SK-N-SH (cell line): Measurements from ENCODE around the gene RPA4. TPM values are rescaled to one million over a fixed set of nuclear protein-coding genes. Genes with fewer than 3 reads are reported as not detected.
"Not testable (repeated sequence)": the region's sequence is repeated elsewhere in the genome, so short reads cannot be mapped to it uniquely, and the experiment has no call there.

ENCODE experiments used
- CTCF ChIA-PET: fragments of 300-600, 350-600 bp; formaldehyde crosslinking; extraction: SDS; loops from one replicate; lab custom pipeline; 2021; lab: Yijun Ruan, JAX
- POLR2A ChIA-PET: fragments of 350-600 bp; sonication (Branson Sonifier 250); formaldehyde crosslinking; extraction: SDS; loops from one replicate; lab custom pipeline; 2020; ENCODE audit warnings: antibody characterized with exemption, inconsistent platforms; lab: Yijun Ruan, JAX
- DNase-seq: peaks from one replicate; pipeline ENCODE4 v3.0.0; 2012
- H2AFZ ChIP-seq: fragments of 200-600 bp; sonication (generic); 2 replicates; pipeline ENCODE4 v1.8.1; 2016; ENCODE audit warnings: antibody characterized with exemption, mild to moderate bottlenecking, low read depth
- H3F3A ChIP-seq: fragments of 200-600 bp; sonication (generic); replicated peaks from 2 replicates; pipeline ENCODE3; 2016; ENCODE audit warnings: antibody characterized with exemption, mild to moderate bottlenecking; ENCODE audit not compliant: insufficient read depth
- H3K27ac ChIP-seq, 2 experiments: fragments of 200-500 bp in 1 of 2; fragments of 200-600 bp in 1 of 2; sonication (Bioruptor generic) in 1 of 2; sonication (generic), shearing (Covaris generic) in 1 of 2; 2 replicates each; pipeline versions ENCODE4 v1.5.1 to v1.6.1; 2014 to 2016; ENCODE audit warnings: low read depth in 2 of 2, inconsistent platforms in 1 of 2, low read length in 1 of 2, mild to moderate bottlenecking in 1 of 2, mixed read lengths in 1 of 2
- H3K27me3 ChIP-seq: fragments of 200-600 bp; sonication (generic), shearing (Covaris generic); 2 replicates; pipeline ENCODE4 v1.6.1; 2016; ENCODE audit warnings: mixed run types; ENCODE audit not compliant: insufficient read depth
- H3K36me3 ChIP-seq, 2 experiments: fragments of 200-500 bp in 1 of 2; fragments of 200-600 bp in 1 of 2; sonication (Bioruptor generic) in 1 of 2; sonication (generic) in 1 of 2; replicated peaks in 1 of 2; 2 replicates each; pipeline versions ENCODE3 to v1.5.1; 2014 to 2016; ENCODE audit warnings: low read length in 1 of 2, mild to moderate bottlenecking in 1 of 2; ENCODE audit not compliant: insufficient read depth in 2 of 2, control insufficient read depth in 1 of 2
- H3K4me1 ChIP-seq, 2 experiments: fragments of 200-500 bp in 1 of 2; fragments of 200-600 bp in 1 of 2; sonication (Bioruptor generic) in 1 of 2; sonication (generic), shearing (Covaris generic) in 1 of 2; 2 replicates each; pipeline versions ENCODE4 v1.5.1 to v1.6.1; 2014 to 2016; ENCODE audit warnings: low read depth in 1 of 2, low read length in 1 of 2, mixed run types in 1 of 2; ENCODE audit not compliant: insufficient read depth in 2 of 2, control insufficient read depth in 1 of 2
- H3K4me2 ChIP-seq: fragments of 200-600 bp; sonication (generic), shearing (Covaris generic); 2 replicates; pipeline ENCODE4 v1.6.1; 2017; ENCODE audit warnings: mixed run types
- H3K4me3 ChIP-seq, 2 experiments: fragments of 200-500 bp in 1 of 2; fragments of 200-600 bp in 1 of 2; sonication (Bioruptor generic) in 1 of 2; sonication (generic), shearing (Covaris generic) in 1 of 2; 2 replicates each; pipeline versions ENCODE4 v1.5.1 to v1.8.1; 2014 to 2016; ENCODE audit warnings: low read depth in 2 of 2, inconsistent platforms in 1 of 2, low read length in 1 of 2, mild to moderate bottlenecking in 1 of 2, mixed read lengths in 1 of 2, moderate library complexity in 1 of 2
- H3K79me2 ChIP-seq: fragments of 200-600 bp; sonication (generic); 2 replicates; pipeline ENCODE4 v1.8.1; 2017; ENCODE audit warnings: mild to moderate bottlenecking; ENCODE audit not compliant: insufficient read depth
- H3K9ac ChIP-seq: fragments of 200-600 bp; sonication (generic); 2 replicates; pipeline ENCODE4 v1.6.1; 2017; ENCODE audit warnings: mixed run types
- H3K9me2 ChIP-seq: fragments of 200-600 bp; sonication (generic); 2 replicates; pipeline ENCODE4 v1.6.1; 2017; ENCODE audit warnings: mixed run types
- H3K9me3 ChIP-seq: fragments of 200-600 bp; sonication (generic); 2 replicates; pipeline ENCODE4 v1.6.1; 2017; ENCODE audit warnings: mixed run types, mild to moderate bottlenecking, moderate library complexity
- H4K20me1 ChIP-seq: fragments of 200-600 bp; sonication (generic); 2 replicates; pipeline ENCODE4 v1.6.1; 2017; ENCODE audit warnings: mild to moderate bottlenecking, mixed run types; ENCODE audit not compliant: insufficient read depth
- CHD2 ChIP-seq: fragments of 150-350 bp; IDR thresholded peaks from 2 replicates; pipeline ENCODE4 v1.6.1; 2018; ENCODE audit warnings: low read length; ENCODE audit not compliant: partially characterized antibody
- ELF1 ChIP-seq: IDR thresholded peaks from 2 replicates; pipeline ENCODE4 v1.4.0; 2012
- EZH2phosphoT487 ChIP-seq: fragments of 200-600 bp; sonication (generic); IDR thresholded peaks from 2 replicates; pipeline ENCODE4 v1.6.1; 2017; ENCODE audit warnings: low read depth, mixed run types, mild to moderate bottlenecking, antibody characterized with exemption, moderate library complexity, borderline replicate concordance
- FOXM1 ChIP-seq: IDR thresholded peaks from 2 replicates; pipeline ENCODE4 v1.4.0; 2012; ENCODE audit warnings: low read depth, mild to moderate bottlenecking
- GATA2 ChIP-seq: sonication (generic); formaldehyde crosslinking; IDR thresholded peaks from 2 replicates; pipeline ENCODE4 v1.5.0; 2020; ENCODE audit warnings: mild to moderate bottlenecking, missing genetic modification reagents
- MAX ChIP-seq: IDR thresholded peaks from 2 replicates; pipeline ENCODE4 v1.4.0; 2012; ENCODE audit warnings: low read depth
- MXI1 ChIP-seq: IDR thresholded peaks from 2 replicates; pipeline ENCODE4 v1.6.1; 2012; ENCODE audit warnings: mild to moderate bottlenecking, low read depth, low read length, improper control_type of control experiment
- NFIC ChIP-seq: IDR thresholded peaks from 2 replicates; pipeline ENCODE4 v1.4.0; 2012; ENCODE audit warnings: borderline replicate concordance
- NRF1 ChIP-seq: IDR thresholded peaks from 2 replicates; pipeline ENCODE4 v1.6.1; 2012; ENCODE audit warnings: low read depth, mild to moderate bottlenecking, low read length
- POLR2AphosphoS5 ChIP-seq: IDR thresholded peaks from 2 replicates; pipeline ENCODE4 v1.6.1; 2012; ENCODE audit warnings: low read depth, low read length
- REST ChIP-seq: IDR thresholded peaks from 2 replicates; pipeline ENCODE4 v1.6.1; 2012; ENCODE audit warnings: mild to moderate bottlenecking, low read depth, low read length, moderate library complexity
- SIN3A ChIP-seq: IDR thresholded peaks from 2 replicates; pipeline ENCODE4 v1.6.1; 2012; ENCODE audit warnings: low read depth, mild to moderate bottlenecking, low read length, moderate library complexity, borderline replicate concordance
- TCF12 ChIP-seq: IDR thresholded peaks from 2 replicates; pipeline ENCODE4 v1.4.0; 2012
- TEAD4 ChIP-seq: IDR thresholded peaks from 2 replicates; pipeline ENCODE4 v1.4.0; 2012; ENCODE audit warnings: mild to moderate bottlenecking, borderline replicate concordance; ENCODE audit not compliant: insufficient read depth
- WGBS: methylation state at CpG from one replicate; pipeline ENCODE4 v1.1.6; 2017; ENCODE audit warnings: low lambda C conversion rate; 5-methylcytosine and 5-hydroxymethylcytosine counted together
- polyA plus RNA-seq, 3 experiments: library from polyadenylated mRNA; depleted of rRNA; stranded (reverse); fragments of >200 nt; gene quantifications; 2 replicates each; pipeline ENCODE4 v1.2.3, GENCODE V29; 2012

Gene RPA4
- polyA plus RNA-seq, 1 of the 3 experiments (the other 2 are of a cell fraction): 0.10 TPM

- no peaks in the 10 kb centered on the region for H3K27me3 ChIP-seq
- no peak overlapping the region for H2AFZ ChIP-seq
- H3K4me2 ChIP-seq: no peak overlapping the region
- H3K27ac ChIP-seq: no peak overlapping the region
- H3K4me3 ChIP-seq: no peak overlapping the region
- H3K4me1 ChIP-seq: no peaks in the 10 kb centered on the region; a peak in 1 of 4 replicates
- TF ChIP-seq NRF1: no peak
- TF ChIP-seq NFIC: no peak
- TF ChIP-seq TEAD4: no peak
- no peak for TF ChIP-seq TCF12
- no peak for TF ChIP-seq CHD2
- TF ChIP-seq POLR2AphosphoS5: no peak
- no peak for TF ChIP-seq EZH2phosphoT487
- TF ChIP-seq FOXM1: no peak
- no peak for TF ChIP-seq GATA2 (CRISPR knock-in tag)
- TF ChIP-seq ELF1: no peak
- TF ChIP-seq REST: no peak
- TF ChIP-seq MAX: no peak
- TF ChIP-seq MXI1: no peak
- TF ChIP-seq SIN3A: no peak
- TF ChIP-seq, all 33 proteins: peak for 0
- no peak for DNase-seq
- 42% methylated on average over 1 of the region's 1 CpG for WGBS
- H4K20me1 ChIP-seq: no peaks in the 10 kb centered on the region
- CTCF ChIA-PET: no interaction called here
- H3K79me2 ChIP-seq: no peaks in the 10 kb centered on the region
- no peaks in the 10 kb centered on the region for H3F3A ChIP-seq
- H3K9me3 ChIP-seq: no peaks in the 10 kb centered on the region
- no peaks in the 10 kb centered on the region for H3K36me3 ChIP-seq
- no peaks in the 10 kb centered on the region for H3K9me2 ChIP-seq
- POLR2A ChIA-PET: no interaction called here
- H3K9ac ChIP-seq: no peak overlapping the region
Observed at GRCh38 chrX:96841325-96841724, 42.4 kb upstream of the RPA4 start.

- H3K27me3 ChIP-seq, H3K9ac ChIP-seq, H3K4me3 ChIP-seq, H3K36me3 ChIP-seq, CTCF ChIA-PET, H3K4me2 ChIP-seq, POLR2A ChIA-PET, H3K9me3 ChIP-seq, H3F3A ChIP-seq, H2AFZ ChIP-seq, DNase-seq, H4K20me1 ChIP-seq, H3K79me2 ChIP-seq, H3K27ac ChIP-seq, H3K9me2 ChIP-seq, H3K4me1 ChIP-seq: not testable (repeated sequence)
- WGBS: 30% methylated on average over 3 of the region's 3 CpGs
Observed at GRCh38 chrX:96841866-96842265, 41.8 kb upstream of the RPA4 start.
